ENCODE results near the gene RTTN. TPM values are rescaled to one million over a fixed set of nuclear protein-coding genes. Genes with fewer than 3 reads are reported as not detected.

Gene RTTN
- polyA plus RNA-seq, 1 donor, result 8.6 TPM

- no peak overlapping the region for H3K27ac ChIP-seq (ENCODE audit: low read length)
- no peaks in the 10 kb centered on the region for H3K9me3 ChIP-seq (ENCODE audit: control insufficient read depth, low read depth, low read length)
- whole genome bisulfite sequencing (ENCODE audit: insufficient coverage, low lambda C conversion rate), result 100% methylated on average over 1 of the region's 1 CpG
- no peaks in the 10 kb centered on the region for H3K27me3 ChIP-seq (ENCODE audit: control insufficient read depth, insufficient read depth, low read length)
- DNase-seq, result no peak
- peaks cover 22% of the 10 kb centered on the region for H3K36me3 ChIP-seq (ENCODE audit: control insufficient read depth, insufficient read depth, low read length)
- H3K4me1 ChIP-seq (ENCODE audit: control insufficient read depth, insufficient read depth, low read length), result no peaks in the 10 kb centered on the region
- no peak overlapping the region for H3K4me3 ChIP-seq (ENCODE audit: low read length)
Measured at GRCh38 chr18:70021498-70021897, 184.0 kb downstream of the RTTN start.

- Histone ChIP-seq H3K27me3 (ENCODE audit: control insufficient read depth, insufficient read depth, low read length) (no peaks in the 10 kb centered on the region), H3K4me1 (ENCODE audit: control insufficient read depth, insufficient read depth, low read length) (no peaks in the 10 kb centered on the region), H3K27ac (ENCODE audit: low read length) (no peak overlapping the region), H3K4me3 (ENCODE audit: low read length) (no peak overlapping the region), H3K9me3 (ENCODE audit: control insufficient read depth, low read depth, low read length) (no peaks in the 10 kb centered on the region), H3K36me3 (ENCODE audit: control insufficient read depth, insufficient read depth, low read length) (peaks cover 22% of the 10 kb centered on the region)
- 100% methylated on average over 1 of the region's 1 CpG for WGBS (ENCODE audit: insufficient coverage, low lambda C conversion rate)
- DNase-seq, result no peak
Measured at GRCh38 chr18:70021043-70021442, 184.4 kb downstream of the RTTN start.

GRCh38 chr18:70019991-70020390 is 185.5 kb downstream of the RTTN start:
- H3K27me3 ChIP-seq (ENCODE audit: control insufficient read depth, insufficient read depth, low read length), result no peaks in the 10 kb centered on the region
- H3K36me3 ChIP-seq (ENCODE audit: control insufficient read depth, insufficient read depth, low read length), result peaks cover 19% of the 10 kb centered on the region
- 100% methylated on average over 2 of the region's 2 CpGs for WGBS (ENCODE audit: insufficient coverage, low lambda C conversion rate)
- H3K9me3 ChIP-seq (ENCODE audit: control insufficient read depth, low read depth, low read length), result no peaks in the 10 kb centered on the region
- no peak overlapping the region for H3K27ac ChIP-seq (ENCODE audit: low read length)
- H3K4me3 ChIP-seq (ENCODE audit: low read length), result no peak overlapping the region
- H3K4me1 ChIP-seq (ENCODE audit: control insufficient read depth, insufficient read depth, low read length), result no peaks in the 10 kb centered on the region
- no peak for DNase-seq

GRCh38 chr18:70019136-70019535 is 186.4 kb downstream of the RTTN start:
- Histone ChIP-seq H3K9me3 (ENCODE audit: control insufficient read depth, low read depth, low read length) (no peaks in the 10 kb centered on the region), H3K4me3 (ENCODE audit: low read length) (no peak overlapping the region), H3K36me3 (ENCODE audit: control insufficient read depth, insufficient read depth, low read length) (peaks cover 17% of the 10 kb centered on the region), H3K27me3 (ENCODE audit: control insufficient read depth, insufficient read depth, low read length) (no peaks in the 10 kb centered on the region), H3K27ac (ENCODE audit: low read length) (no peak overlapping the region), H3K4me1 (ENCODE audit: control insufficient read depth, insufficient read depth, low read length) (no peaks in the 10 kb centered on the region)
- WGBS (ENCODE audit: insufficient coverage, low lambda C conversion rate), result no CpG with 5 or more reads among the region's 2 CpGs
- no peak for DNase-seq

- H3K4me3 ChIP-seq (ENCODE audit: low read length), result no peak overlapping the region
- H3K36me3 ChIP-seq (ENCODE audit: control insufficient read depth, insufficient read depth, low read length), result peaks cover 4% of the 10 kb centered on the region
- H3K9me3 ChIP-seq (ENCODE audit: control insufficient read depth, low read depth, low read length), result no peaks in the 10 kb centered on the region
- H3K27me3 ChIP-seq (ENCODE audit: control insufficient read depth, insufficient read depth, low read length), result no peaks in the 10 kb centered on the region
- no CpG with 5 or more reads among the region's 7 CpGs for WGBS (ENCODE audit: insufficient coverage, low lambda C conversion rate)
- no peak for DNase-seq
- no peaks in the 10 kb centered on the region for H3K4me1 ChIP-seq (ENCODE audit: control insufficient read depth, insufficient read depth, low read length)
- H3K27ac ChIP-seq (ENCODE audit: low read length), result no peak overlapping the region
Measured at GRCh38 chr18:70015127-70015526, 190.4 kb downstream of the RTTN start.

- Histone ChIP-seq H3K27me3 (ENCODE audit: control insufficient read depth, insufficient read depth, low read length) (no peaks in the 10 kb centered on the region), H3K27ac (ENCODE audit: low read length) (no peak overlapping the region), H3K4me3 (ENCODE audit: low read length) (no peak overlapping the region), H3K36me3 (ENCODE audit: control insufficient read depth, insufficient read depth, low read length) (peaks cover 6% of the 10 kb centered on the region), H3K9me3 (ENCODE audit: control insufficient read depth, low read depth, low read length) (no peaks in the 10 kb centered on the region), H3K4me1 (ENCODE audit: control insufficient read depth, insufficient read depth, low read length) (peaks cover 3% of the 10 kb centered on the region)
- no CpG with 5 or more reads among the region's 3 CpGs for WGBS (ENCODE audit: insufficient coverage, low lambda C conversion rate)
- DNase-seq, result peak; percentile 19 to 59
Measured at GRCh38 chr18:70005580-70005979, 199.9 kb downstream of the RTTN start.

GRCh38 chr18:70004696-70005095 is 200.8 kb downstream of the RTTN start:
- H3K27ac ChIP-seq (ENCODE audit: low read length), result no peak overlapping the region
- H3K27me3 ChIP-seq (ENCODE audit: control insufficient read depth, insufficient read depth, low read length), result no peaks in the 10 kb centered on the region
- H3K4me1 ChIP-seq (ENCODE audit: control insufficient read depth, insufficient read depth, low read length), result peaks cover 3% of the 10 kb centered on the region
- no peaks in the 10 kb centered on the region for H3K9me3 ChIP-seq (ENCODE audit: control insufficient read depth, low read depth, low read length)
- peaks cover 6% of the 10 kb centered on the region for H3K36me3 ChIP-seq (ENCODE audit: control insufficient read depth, insufficient read depth, low read length)
- no CpG with 5 or more reads among the region's 4 CpGs for WGBS (ENCODE audit: insufficient coverage, low lambda C conversion rate)
- no peak overlapping the region for H3K4me3 ChIP-seq (ENCODE audit: low read length)
- no peak for DNase-seq

- H3K27ac ChIP-seq (ENCODE audit: low read length), result no peak overlapping the region
- no peaks in the 10 kb centered on the region for H3K27me3 ChIP-seq (ENCODE audit: control insufficient read depth, insufficient read depth, low read length)
- H3K4me1 ChIP-seq (ENCODE audit: control insufficient read depth, insufficient read depth, low read length), result peaks cover 3% of the 10 kb centered on the region
- WGBS (ENCODE audit: insufficient coverage, low lambda C conversion rate), result 67% methylated on average over 3 of the region's 9 CpGs
- peaks cover 6% of the 10 kb centered on the region for H3K36me3 ChIP-seq (ENCODE audit: control insufficient read depth, insufficient read depth, low read length)
- H3K4me3 ChIP-seq (ENCODE audit: low read length), result no peak overlapping the region
- no peaks in the 10 kb centered on the region for H3K9me3 ChIP-seq (ENCODE audit: control insufficient read depth, low read depth, low read length)
- no peak for DNase-seq
Measured at GRCh38 chr18:69999656-70000055, 205.8 kb downstream of the RTTN start.

GRCh38 chr18:69998523-69998987 is 206.9 kb downstream of the RTTN start:
- Histone ChIP-seq H3K27me3 (ENCODE audit: control insufficient read depth, insufficient read depth, low read length) (no peaks in the 10 kb centered on the region), H3K4me1 (ENCODE audit: control insufficient read depth, insufficient read depth, low read length) (peaks cover 3% of the 10 kb centered on the region), H3K36me3 (ENCODE audit: control insufficient read depth, insufficient read depth, low read length) (peaks cover 6% of the 10 kb centered on the region), H3K27ac (ENCODE audit: low read length) (no peak overlapping the region), H3K9me3 (ENCODE audit: control insufficient read depth, low read depth, low read length) (no peaks in the 10 kb centered on the region), H3K4me3 (ENCODE audit: low read length) (no peak overlapping the region)
- DNase-seq, result no peak

GRCh38 chr18:69996951-69997798 is 208.3 kb downstream of the RTTN start:
- DNase-seq, result no peak
- WGBS (ENCODE audit: insufficient coverage, low lambda C conversion rate), result 64% methylated on average over 3 of the region's 7 CpGs

GRCh38 chr18:69996417-69996816 is 209.1 kb downstream of the RTTN start:
- DNase-seq, result no peak
- Histone ChIP-seq H3K36me3 (ENCODE audit: control insufficient read depth, insufficient read depth, low read length) (peaks cover 5% of the 10 kb centered on the region), H3K27me3 (ENCODE audit: control insufficient read depth, insufficient read depth, low read length) (no peaks in the 10 kb centered on the region), H3K9me3 (ENCODE audit: control insufficient read depth, low read depth, low read length) (no peaks in the 10 kb centered on the region), H3K4me3 (ENCODE audit: low read length) (no peak overlapping the region), H3K27ac (ENCODE audit: low read length) (no peak overlapping the region), H3K4me1 (ENCODE audit: control insufficient read depth, insufficient read depth, low read length) (peaks cover 3% of the 10 kb centered on the region)
- WGBS (ENCODE audit: insufficient coverage, low lambda C conversion rate), result 100% methylated on average over 1 of the region's 2 CpGs

More at GRCh38 chr18:69996951-69997798, 208.3 kb downstream of the RTTN start:
- Histone ChIP-seq H3K27ac (ENCODE audit: low read length) (no peak overlapping the region), H3K27me3 (ENCODE audit: control insufficient read depth, insufficient read depth, low read length) (no peaks in the 10 kb centered on the region), H3K4me3 (ENCODE audit: low read length) (no peak overlapping the region), H3K36me3 (ENCODE audit: control insufficient read depth, insufficient read depth, low read length) (peaks cover 6% of the 10 kb centered on the region), H3K9me3 (ENCODE audit: control insufficient read depth, low read depth, low read length) (no peaks in the 10 kb centered on the region), H3K4me1 (ENCODE audit: control insufficient read depth, insufficient read depth, low read length) (peaks cover 3% of the 10 kb centered on the region)

Data from large intestine (tissue), 3 donors.